T-helper 22 cell (primary cell): ENCODE measurements around the gene KRTCAP2.
"Not testable (repeated sequence)": the region's sequence is repeated elsewhere in the genome, so short reads cannot be mapped to it uniquely, and the experiment has no call there.

Experiments
- DNase-seq: peaks from one replicate; pipeline ENCODE4 v3.0.0-alpha.2; 2020; ENCODE audit warnings: low read depth

The KRTCAP2 gene

GRCh38 chr1:155199792-155200191, 26.7 kb upstream of the KRTCAP2 start:
- DNase-seq, result no peak

GRCh38 chr1:155198547-155198906, 25.4 kb upstream of the KRTCAP2 start:
- DNase-seq, result no peak

- DNase-seq, result no peak
Observed at GRCh38 chr1:155197901-155198546, 24.9 kb upstream of the KRTCAP2 start.

- no peak for DNase-seq
Observed at GRCh38 chr1:155196893-155197638, 24.0 kb upstream of the KRTCAP2 start.

GRCh38 chr1:155196103-155196892, 23.2 kb upstream of the KRTCAP2 start:
- no peak for DNase-seq

GRCh38 chr1:155195201-155196102, 22.3 kb upstream of the KRTCAP2 start:
- no peak for DNase-seq

- not testable (repeated sequence) for DNase-seq
Observed at GRCh38 chr1:155193991-155194240, 20.8 kb upstream of the KRTCAP2 start.

- peak; percentile 37 for DNase-seq
Observed at GRCh38 chr1:155193275-155193990, 20.3 kb upstream of the KRTCAP2 start.

GRCh38 chr1:155192346-155193274, 19.5 kb upstream of the KRTCAP2 start:
- no peak for DNase-seq

GRCh38 chr1:155191904-155192303, 18.8 kb upstream of the KRTCAP2 start:
- no peak for DNase-seq

GRCh38 chr1:155189926-155190325, 16.8 kb upstream of the KRTCAP2 start:
- DNase-seq, result not testable (repeated sequence)

- DNase-seq, result no peak
Observed at GRCh38 chr1:155188268-155188667, 15.2 kb upstream of the KRTCAP2 start.

- no peak for DNase-seq
Observed at GRCh38 chr1:155187456-155187891, 14.4 kb upstream of the KRTCAP2 start.

GRCh38 chr1:155186794-155187455, 13.8 kb upstream of the KRTCAP2 start:
- DNase-seq, result no peak

- DNase-seq, result no peak
Observed at GRCh38 chr1:155186067-155186793, 13.1 kb upstream of the KRTCAP2 start.

- no peak for DNase-seq
Observed at GRCh38 chr1:155185783-155186066, 12.6 kb upstream of the KRTCAP2 start.

GRCh38 chr1:155184835-155185782, 12.0 kb upstream of the KRTCAP2 start:
- no peak for DNase-seq

GRCh38 chr1:155184351-155184811, 11.3 kb upstream of the KRTCAP2 start:
- DNase-seq, result no peak
